ENCODE measurements around the gene RTL3.

DNA sequence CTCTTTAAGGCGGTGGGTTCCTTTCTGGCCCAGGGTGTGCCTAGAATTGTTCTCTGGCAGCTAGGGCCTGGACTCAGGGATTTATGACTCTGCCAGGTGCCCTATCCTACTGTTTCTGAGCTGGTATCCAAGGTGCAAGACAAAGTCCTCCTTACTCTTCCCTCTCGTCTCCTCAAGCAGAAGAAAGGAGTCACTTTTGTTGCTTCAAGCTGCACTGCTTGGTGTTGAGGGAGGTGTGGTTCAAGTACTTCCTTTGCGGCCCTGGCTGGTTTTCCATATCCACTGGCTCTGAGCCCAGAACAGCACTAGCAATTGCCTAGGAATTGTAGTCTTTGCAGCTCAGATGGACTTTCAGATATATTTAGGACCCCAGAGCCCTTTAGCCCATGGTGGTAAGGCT, 39.3 kb downstream of the RTL3 start:
- TF ChIP-seq, protein P1, sequence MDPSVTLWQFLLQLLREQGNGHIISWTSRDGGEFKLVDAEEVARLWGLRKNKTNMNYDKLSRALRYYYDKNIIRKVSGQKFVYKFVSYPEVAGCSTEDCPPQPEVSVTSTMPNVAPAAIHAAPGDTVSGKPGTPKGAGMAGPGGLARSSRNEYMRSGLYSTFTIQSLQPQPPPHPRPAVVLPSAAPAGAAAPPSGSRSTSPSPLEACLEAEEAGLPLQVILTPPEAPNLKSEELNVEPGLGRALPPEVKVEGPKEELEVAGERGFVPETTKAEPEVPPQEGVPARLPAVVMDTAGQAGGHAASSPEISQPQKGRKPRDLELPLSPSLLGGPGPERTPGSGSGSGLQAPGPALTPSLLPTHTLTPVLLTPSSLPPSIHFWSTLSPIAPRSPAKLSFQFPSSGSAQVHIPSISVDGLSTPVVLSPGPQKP (IDR thresholded peaks at IDR 0.05; ENCODE audit: borderline replicate concordance, low read depth, low read length): no peak
- TF ChIP-seq POLR2A (IDR thresholded peaks at IDR 0.05; ENCODE audit: low read depth, low read length) (no peak), MAZ (IDR thresholded peaks at IDR 0.05; ENCODE audit: borderline replicate concordance, low read depth, low read length) (no peak), MXI1 (IDR thresholded peaks at IDR 0.05; ENCODE audit: borderline replicate concordance, low read depth, low read length) (no peak), NFE2L2 (IDR thresholded peaks at IDR 0.05; ENCODE audit: low read depth, low read length) (no peak)
- TF ChIP-seq, protein P2, sequence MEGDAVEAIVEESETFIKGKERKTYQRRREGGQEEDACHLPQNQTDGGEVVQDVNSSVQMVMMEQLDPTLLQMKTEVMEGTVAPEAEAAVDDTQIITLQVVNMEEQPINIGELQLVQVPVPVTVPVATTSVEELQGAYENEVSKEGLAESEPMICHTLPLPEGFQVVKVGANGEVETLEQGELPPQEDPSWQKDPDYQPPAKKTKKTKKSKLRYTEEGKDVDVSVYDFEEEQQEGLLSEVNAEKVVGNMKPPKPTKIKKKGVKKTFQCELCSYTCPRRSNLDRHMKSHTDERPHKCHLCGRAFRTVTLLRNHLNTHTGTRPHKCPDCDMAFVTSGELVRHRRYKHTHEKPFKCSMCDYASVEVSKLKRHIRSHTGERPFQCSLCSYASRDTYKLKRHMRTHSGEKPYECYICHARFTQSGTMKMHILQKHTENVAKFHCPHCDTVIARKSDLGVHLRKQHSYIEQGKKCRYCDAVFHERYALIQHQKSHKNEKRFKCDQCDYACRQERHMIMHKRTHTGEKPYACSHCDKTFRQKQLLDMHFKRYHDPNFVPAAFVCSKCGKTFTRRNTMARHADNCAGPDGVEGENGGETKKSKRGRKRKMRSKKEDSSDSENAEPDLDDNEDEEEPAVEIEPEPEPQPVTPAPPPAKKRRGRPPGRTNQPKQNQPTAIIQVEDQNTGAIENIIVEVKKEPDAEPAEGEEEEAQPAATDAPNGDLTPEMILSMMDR (conservative IDR thresholded peaks at IDR 0.05; ENCODE audit: low read depth, low read length): no peak

Data from IMR-90 (cell line).